ENCODE data around the gene GPC2. TPM values are rescaled to one million over a fixed set of nuclear protein-coding genes. Genes with fewer than 3 reads are reported as not detected.

GPC2 gene
- polyA plus RNA-seq, 1 donor (not counting 4 experiments of a cell fraction or from before 2014, with no cell fraction given), result 0.55 TPM

DNA sequence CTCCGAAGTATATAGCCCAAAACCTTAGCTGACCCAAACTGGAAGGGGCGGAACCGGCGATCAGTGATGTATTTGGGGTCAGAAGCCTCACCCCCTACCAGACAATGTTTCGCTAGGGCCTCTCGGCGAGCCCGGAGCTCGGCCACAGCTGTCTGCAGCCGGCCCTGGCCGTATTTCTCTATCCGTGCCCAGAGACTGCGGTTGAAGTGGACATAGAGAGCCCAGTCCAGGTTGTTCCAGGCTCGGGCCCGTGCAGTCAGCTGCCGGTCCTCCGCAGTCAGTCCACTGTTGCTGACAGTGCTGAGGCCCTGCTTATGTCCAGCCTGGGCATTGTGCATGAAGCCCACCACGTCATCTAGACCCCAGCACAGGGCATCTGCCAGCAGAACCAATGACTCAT is 17.1 kb downstream of the GPC2 start:
- no peak overlapping the region for H3K9ac ChIP-seq (ENCODE audit: control insufficient read depth, extremely low read depth, insufficient read depth, low read length)
- no peak for FAIRE-seq
- H3K4me1 ChIP-seq (ENCODE audit: control insufficient read depth, extremely low read depth, insufficient read depth, low read length), result peaks cover 32% of the 10 kb centered on the region
- peaks cover 2% of the 10 kb centered on the region for H3K79me2 ChIP-seq (ENCODE audit: control insufficient read depth, insufficient read depth, low read length)
- dilution Hi-C loops (cut with MboI; ENCODE audit: extremely low pct_ligation_motif_present, low sequenced_read_pairs), result no loop called here
- TF ChIP-seq EZH2 (IDR thresholded peaks at IDR 0.05; ENCODE audit: low read length) (no peak), CTCF (optimal IDR thresholded peaks at IDR 0.05 in 1 of 3, IDR thresholded peaks at IDR 0.05 in 1 of 3, conservative IDR thresholded peaks at IDR 0.05 in 1 of 3; ENCODE audit: extremely low read depth in 1 of 3, insufficient read depth in 2 of 3, low read length in 3 of 3) (no peak)
- no peaks in the 10 kb centered on the region for H3K27me3 ChIP-seq (ENCODE audit: control insufficient read depth, extremely low read depth, insufficient read depth, low read length)
- no peak for DNase-seq (ENCODE audit: low read depth, low spot score)
- no peak overlapping the region for H3K27ac ChIP-seq (ENCODE audit: control insufficient read depth, insufficient read depth, low read length)
- H3K4me2 ChIP-seq (ENCODE audit: control insufficient read depth, extremely low read depth, insufficient read depth, low read depth, low read length), result no peak overlapping the region
- H3K9me3 ChIP-seq (ENCODE audit: control insufficient read depth, low read depth, low read length), result no peaks in the 10 kb centered on the region
- peaks cover 5% of the 10 kb centered on the region for H4K20me1 ChIP-seq (ENCODE audit: control insufficient read depth, extremely low read depth, insufficient read depth, low read length)
- peaks cover 2% of the 10 kb centered on the region for H3K9me1 ChIP-seq (ENCODE audit: control insufficient read depth, extremely low read depth, insufficient read depth, low read length)
- peaks cover 13 to 24% of the 10 kb centered on the region in 2 experiments for H3K36me3 ChIP-seq (ENCODE audit: control insufficient read depth in 2 of 2, extremely low read depth in 1 of 2, insufficient read depth in 2 of 2, low read length in 2 of 2)
- no peak overlapping the region for H3K4me3 ChIP-seq (ENCODE audit: control insufficient read depth in 2 of 3, extremely low read depth in 1 of 3, insufficient read depth in 2 of 3, low read depth in 1 of 3, low read length in 3 of 3)
- H2AFZ ChIP-seq (ENCODE audit: control insufficient read depth, low read length), result no peak overlapping the region

- Histone ChIP-seq H3K27me3 (ENCODE audit: control insufficient read depth, extremely low read depth, insufficient read depth, low read length) (no peaks in the 10 kb centered on the region), H3K4me2 (ENCODE audit: control insufficient read depth, extremely low read depth, insufficient read depth, low read depth, low read length) (peak overlapping the region; percentile 82), H4K20me1 (ENCODE audit: control insufficient read depth, extremely low read depth, insufficient read depth, low read length) (peaks cover 5% of the 10 kb centered on the region), H3K79me2 (ENCODE audit: control insufficient read depth, insufficient read depth, low read length) (peaks cover 2% of the 10 kb centered on the region), H3K36me3 (ENCODE audit: control insufficient read depth in 2 of 2, extremely low read depth in 1 of 2, insufficient read depth in 2 of 2, low read length in 2 of 2) (peaks cover 13 to 28% of the 10 kb centered on the region in 2 experiments), H3K4me1 (ENCODE audit: control insufficient read depth, extremely low read depth, insufficient read depth, low read length) (peaks cover 32% of the 10 kb centered on the region), H3K9me3 (ENCODE audit: control insufficient read depth, low read depth, low read length) (no peaks in the 10 kb centered on the region), H3K27ac (ENCODE audit: control insufficient read depth, insufficient read depth, low read length) (peak overlapping the region; percentile 40), H3K4me3 (ENCODE audit: control insufficient read depth in 2 of 3, extremely low read depth in 1 of 3, insufficient read depth in 2 of 3, low read depth in 1 of 3, low read length in 3 of 3) (peak overlapping the region; percentile 63 to 91 (median 70)), H3K9ac (ENCODE audit: control insufficient read depth, extremely low read depth, insufficient read depth, low read length) (peak overlapping the region; percentile 79), H2AFZ (ENCODE audit: control insufficient read depth, low read length) (peak overlapping the region; percentile 68), H3K9me1 (ENCODE audit: control insufficient read depth, extremely low read depth, insufficient read depth, low read length) (peaks cover 2% of the 10 kb centered on the region)
- TF ChIP-seq CTCF (optimal IDR thresholded peaks at IDR 0.05 in 1 of 3, IDR thresholded peaks at IDR 0.05 in 1 of 3, conservative IDR thresholded peaks at IDR 0.05 in 1 of 3; ENCODE audit: extremely low read depth in 1 of 3, insufficient read depth in 2 of 3, low read length in 3 of 3), result no peak
- TF ChIP-seq EZH2 (IDR thresholded peaks at IDR 0.05; ENCODE audit: low read length), result no peak
- DNase-seq (ENCODE audit: low read depth, low spot score) (no peak), FAIRE-seq (no peak)
- dilution Hi-C loops (cut with MboI; ENCODE audit: extremely low pct_ligation_motif_present, low sequenced_read_pairs), result no loop called here
These were observed 18.0 kb downstream of the GPC2 start for GRCh38 chr7:100159099-100159623.
